Spleen (tissue), 11 donors: ENCODE data around the gene SDK2. TPM values are rescaled to one million over a fixed set of nuclear protein-coding genes. Genes with fewer than 3 reads are reported as not detected.
"Not testable (repeated sequence)": the region's sequence is repeated elsewhere in the genome, so short reads cannot be mapped to it uniquely, and the experiment has no call there.

Experiments
- DNase-seq: peaks from one replicate; pipeline ENCODE4 v3.0.0-alpha.2; 2020
- H3K27ac ChIP-seq, 8 donors: fragments of 200-600 bp; sonication (generic) in 7 of 8; 1 replicate in 4 of 8; 2 replicates in 4 of 8; pipeline versions ENCODE4 v1.5.0 to v1.8.0; 2016 to 2021; ENCODE audit warnings: inconsistent platforms in 4 of 8, mild to moderate bottlenecking in 4 of 8, moderate library complexity in 1 of 8
- H3K27me3 ChIP-seq, 7 donors: fragments of 200-600 bp; sonication (generic) in 6 of 7; replicated peaks in 1 of 7; 1 replicate in 4 of 7; 2 replicates in 3 of 7; pipeline versions ENCODE4 v1.5.0 to v1.8.0; 2016 to 2021; ENCODE audit warnings: inconsistent platforms in 3 of 7, mild to moderate bottlenecking in 1 of 7
- H3K36me3 ChIP-seq, 6 donors: fragments of 200-600 bp; sonication (generic) in 5 of 6; 1 replicate in 4 of 6; 2 replicates in 2 of 6; pipeline versions ENCODE4 v1.5.0 to v1.8.0; 2016 to 2021; ENCODE audit warnings: inconsistent platforms in 2 of 6
- H3K4me1 ChIP-seq, 6 donors: fragments of 200-600 bp; sonication (generic) in 5 of 6; 1 replicate in 3 of 6; 2 replicates in 3 of 6; pipeline versions ENCODE4 v1.5.0 to v1.8.0; 2016 to 2021; ENCODE audit warnings: inconsistent platforms in 3 of 6
- H3K4me3 ChIP-seq, 8 donors: fragments of 200-600 bp; sonication (generic) in 7 of 8; 1 replicate in 4 of 8; 2 replicates in 4 of 8; pipeline versions ENCODE4 v1.5.0 to v1.8.0; 2016 to 2021; ENCODE audit warnings: inconsistent platforms in 4 of 8, mild to moderate bottlenecking in 4 of 8, moderate library complexity in 2 of 8
- H3K9me3 ChIP-seq, 8 donors: fragments of 200-600 bp; sonication (generic) in 7 of 8; 1 replicate in 4 of 8; 2 replicates in 4 of 8; pipeline versions ENCODE4 v1.5.0 to v1.8.0; 2016 to 2021; ENCODE audit warnings: inconsistent platforms in 4 of 8
- CTCF ChIP-seq, 11 experiments: fragments of 200-600 bp in 7 of 11; fragments of 450-650 bp in 4 of 11; sonication (generic) in 4 of 11; IDR thresholded peaks in 8 of 11; conservative IDR thresholded peaks in 3 of 11; 1 replicate in 7 of 11; 2 replicates in 4 of 11; pipeline versions ENCODE4 v1.4.0 to v1.8.0; 2016 to 2021; ENCODE audit warnings: antibody characterized with exemption in 11 of 11, inconsistent platforms in 4 of 11, mild to moderate bottlenecking in 1 of 11
- POLR2A ChIP-seq, 3 donors: fragments of 450-650 bp; IDR thresholded peaks; one replicate each; pipeline ENCODE4 v1.5.1; 2017; ENCODE audit warnings: antibody characterized with exemption in 3 of 3, mild to moderate bottlenecking in 1 of 3
- POLR2AphosphoS5 ChIP-seq, 3 donors: sonication (generic); formaldehyde crosslinking; IDR thresholded peaks; one replicate each; pipeline ENCODE4 v1.5.1; 2017; ENCODE audit warnings: antibody characterized with exemption in 3 of 3
- WGBS, 5 donors: extraction: QIAGEN DNeasy Blood & Tissue Kit in 3 of 5; methylation state at CpG; one replicate each; pipeline versions ENCODE4 v1.1.5 to v1.1.7; 2013 to 2018; 5-methylcytosine and 5-hydroxymethylcytosine counted together
- intact Hi-C: fragments of 100-400 bp; cut with DNase I; formaldehyde crosslinking; loops from one replicate; pipeline ENCODE4 v1.15.0; 2023; ENCODE audit warnings: low total_unique reads
- polyA plus RNA-seq, 3 donors: library from polyadenylated mRNA; stranded (reverse); fragments of 200-250 nt; gene quantifications; one replicate each; pipeline ENCODE4 v1.2.1, GENCODE V29; 2013
- total RNA-seq, 7 donors: library from RNA; depleted of rRNA in 3 of 7; stranded (reverse); fragments of >200 nt in 3 of 7; fragmentation: NEBNext Ultra II Directional in 4 of 7; extraction: Animal tissue kit (Norgen Biotek cat#: 25700) in 4 of 7; gene quantifications; one replicate each; pipeline versions ENCODE4 v1.1.0 to v1.2.1, GENCODE V29; 2016 to 2021
- donor health status: healthy with polysubstance abuse.
- donor health status: DM: no; HTN: no; CAD: no; lungs with moderate emphysema.
- donor health status: DM: no; HTN: no; CAD: no.
- donor health status: Bipolar disorder and iron deficiency.
- donor health status: healthy.
- donor health status: DM: no; HTN: no; CAD: no.
- donor health status: DM: yes; HTN: yes; CAD: no.

Gene SDK2
- total and polyA plus RNA-seq, 10 donors = 0.86 to 16.5 (median 9.7) TPM

GRCh38 chr17:73478334-73478733, 165.9 kb downstream of the SDK2 start:
- intact Hi-C loops = no loop called here
- H3K27me3 ChIP-seq = peaks cover 0 to 6% (median 0%) of the 10 kb centered on the region in 7 donors
- H3K4me3 ChIP-seq = no peak overlapping the region
- no peaks in the 10 kb centered on the region for H3K9me3 ChIP-seq
- H3K4me1 ChIP-seq = peaks cover 0 to 15% (median 4%) of the 10 kb centered on the region in 6 donors
- H3K27ac ChIP-seq = no peak overlapping the region
- WGBS, 5 donors = 85 to 89% (median 88%) methylated on average over 11 of the region's 11 CpGs
- peak; percentile 20 for DNase-seq
- no peaks in the 10 kb centered on the region for H3K36me3 ChIP-seq
- TF ChIP-seq POLR2AphosphoS5 (IDR thresholded peaks at IDR 0.05) = no peak
- TF ChIP-seq CTCF (IDR thresholded peaks at IDR 0.05 in 8 of 11, conservative IDR thresholded peaks at IDR 0.05 in 3 of 11) = no peak
- no peak for TF ChIP-seq POLR2A (IDR thresholded peaks at IDR 0.05)

- Histone ChIP-seq H3K27me3 (no peaks in the 10 kb centered on the region), H3K4me1 (peaks cover 0 to 7% (median 0%) of the 10 kb centered on the region in 6 donors), H3K27ac (no peak overlapping the region), H3K36me3 (no peaks in the 10 kb centered on the region), H3K4me3 (no peak overlapping the region), H3K9me3 (no peaks in the 10 kb centered on the region)
- intact Hi-C loops = no loop called here
- TF ChIP-seq CTCF (IDR thresholded peaks at IDR 0.05 in 8 of 11, conservative IDR thresholded peaks at IDR 0.05 in 3 of 11) (no peak), POLR2A (IDR thresholded peaks at IDR 0.05) (no peak), POLR2AphosphoS5 (IDR thresholded peaks at IDR 0.05) (no peak)
- 72 to 83% (median 75%) methylated on average over 13 of the region's 13 CpGs for WGBS, 5 donors
- DNase-seq = no peak
Observed at GRCh38 chr17:73476890-73477350, 167.3 kb downstream of the SDK2 start.

GRCh38 chr17:73474370-73474988, 169.8 kb downstream of the SDK2 start:
- no peak for TF ChIP-seq POLR2A (IDR thresholded peaks at IDR 0.05)
- no peak for TF ChIP-seq CTCF (IDR thresholded peaks at IDR 0.05 in 8 of 11, conservative IDR thresholded peaks at IDR 0.05 in 3 of 11)
- TF ChIP-seq POLR2AphosphoS5 (IDR thresholded peaks at IDR 0.05) = peak in 1 of 3 donors; percentile 9
- Histone ChIP-seq H3K4me3 (no peak overlapping the region), H3K9me3 (no peaks in the 10 kb centered on the region), H3K27me3 (no peaks in the 10 kb centered on the region), H3K4me1 (peaks cover 0 to 7% (median 0%) of the 10 kb centered on the region in 6 donors), H3K36me3 (no peaks in the 10 kb centered on the region), H3K27ac (no peak overlapping the region)
- 42 to 50% (median 43%) methylated on average over 12 of the region's 12 CpGs for WGBS, 5 donors
- intact Hi-C loops = no loop called here
- DNase-seq = no peak

- 80 to 93% (median 81%) methylated on average over 8 of the region's 8 CpGs for WGBS, 5 donors
- DNase-seq, H3K27ac ChIP-seq, H3K4me1 ChIP-seq, H3K27me3 ChIP-seq, H3K36me3 ChIP-seq, intact Hi-C loops, H3K9me3 ChIP-seq, H3K4me3 ChIP-seq: not testable (repeated sequence)
Observed at GRCh38 chr17:73472715-73473114, 171.5 kb downstream of the SDK2 start.
